SK-N-MC (cell line): Measurements from ENCODE around the gene INSIG1.

Source experiments
- EZH2 ChIP-seq: fragments of 200-600 bp; sonication (generic); IDR thresholded peaks from one replicate; pipeline ENCODE4 v1.6.1; 2017; ENCODE audit warnings: antibody characterized with exemption
- FOXP2 ChIP-seq: optimal IDR thresholded peaks from 2 replicates; pipeline ENCODE3; 2011; ENCODE audit warnings: mild to moderate bottlenecking, moderate library complexity; ENCODE audit not compliant: insufficient read depth; ENCODE audit errors: extremely low read length, control extremely low read depth
- POLR2AphosphoS5 ChIP-seq: IDR thresholded peaks from 2 replicates; pipeline ENCODE4 v1.6.1; 2012; ENCODE audit warnings: mild to moderate bottlenecking, low read depth, low read length, borderline replicate concordance

- TF ChIP-seq EZH2 (no peak), POLR2AphosphoS5 (no peak; the same call in 1 of the 2 replicates), FOXP2 (no peak)
These were observed 12.9 kb downstream of the INSIG1 start for GRCh38 chr7:155310425-155311114.
